Measurements from ENCODE around the gene KIAA0825.

DNA sequence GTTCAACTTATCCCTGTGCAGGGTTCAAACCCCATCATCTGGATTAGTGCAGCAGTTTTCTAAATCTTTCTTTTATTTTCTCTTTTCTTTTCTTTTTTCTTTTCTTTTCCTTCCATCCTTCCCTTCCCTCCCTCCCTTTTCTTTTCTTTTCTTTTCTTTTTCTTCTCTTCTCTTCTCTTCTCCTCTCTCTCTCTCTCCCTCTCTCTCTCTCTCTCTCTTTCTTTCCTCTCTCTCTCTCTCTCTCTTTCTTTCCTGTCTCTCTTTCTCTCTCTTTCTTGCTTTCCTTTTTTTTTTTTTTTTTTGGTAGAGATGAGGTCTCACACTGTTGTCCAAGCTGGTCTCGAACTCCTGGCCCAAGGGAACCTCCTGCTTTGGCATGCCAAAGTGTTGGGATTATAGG, 53.6 kb downstream of the KIAA0825 start:
- TF ChIP-seq, protein P1, sequence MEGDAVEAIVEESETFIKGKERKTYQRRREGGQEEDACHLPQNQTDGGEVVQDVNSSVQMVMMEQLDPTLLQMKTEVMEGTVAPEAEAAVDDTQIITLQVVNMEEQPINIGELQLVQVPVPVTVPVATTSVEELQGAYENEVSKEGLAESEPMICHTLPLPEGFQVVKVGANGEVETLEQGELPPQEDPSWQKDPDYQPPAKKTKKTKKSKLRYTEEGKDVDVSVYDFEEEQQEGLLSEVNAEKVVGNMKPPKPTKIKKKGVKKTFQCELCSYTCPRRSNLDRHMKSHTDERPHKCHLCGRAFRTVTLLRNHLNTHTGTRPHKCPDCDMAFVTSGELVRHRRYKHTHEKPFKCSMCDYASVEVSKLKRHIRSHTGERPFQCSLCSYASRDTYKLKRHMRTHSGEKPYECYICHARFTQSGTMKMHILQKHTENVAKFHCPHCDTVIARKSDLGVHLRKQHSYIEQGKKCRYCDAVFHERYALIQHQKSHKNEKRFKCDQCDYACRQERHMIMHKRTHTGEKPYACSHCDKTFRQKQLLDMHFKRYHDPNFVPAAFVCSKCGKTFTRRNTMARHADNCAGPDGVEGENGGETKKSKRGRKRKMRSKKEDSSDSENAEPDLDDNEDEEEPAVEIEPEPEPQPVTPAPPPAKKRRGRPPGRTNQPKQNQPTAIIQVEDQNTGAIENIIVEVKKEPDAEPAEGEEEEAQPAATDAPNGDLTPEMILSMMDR (IDR thresholded peaks at IDR 0.05; ENCODE audit: low read depth, low read length, poor library complexity, severe bottlenecking): no peak
- TF ChIP-seq EZH2phosphoT487 (IDR thresholded peaks at IDR 0.05; ENCODE audit: borderline replicate concordance, low read length): no peak
